Lower leg skin (tissue), 3 donors: Measurements from ENCODE around the gene SH2D7.

Source experiments
- POLR2A ChIP-seq, 2 donors: fragments of 450-650 bp; IDR thresholded peaks; one replicate each; pipeline ENCODE4 v1.6.1; 2016 to 2017; ENCODE audit warnings: antibody characterized with exemption in 2 of 2, mild to moderate bottlenecking in 1 of 2, moderate library complexity in 1 of 2
- TF ChIP-seq, protein P1 (sequence below), 3 donors: fragments of 450-650 bp; IDR thresholded peaks; one replicate each; pipeline ENCODE4 v1.5.1; 2016; ENCODE audit warnings: antibody characterized with exemption in 3 of 3, mild to moderate bottlenecking in 3 of 3, moderate library complexity in 2 of 3

GRCh38 chr15:78083687-78084448 is 8.5 kb upstream of the SH2D7 start:
- TF ChIP-seq, protein P1, sequence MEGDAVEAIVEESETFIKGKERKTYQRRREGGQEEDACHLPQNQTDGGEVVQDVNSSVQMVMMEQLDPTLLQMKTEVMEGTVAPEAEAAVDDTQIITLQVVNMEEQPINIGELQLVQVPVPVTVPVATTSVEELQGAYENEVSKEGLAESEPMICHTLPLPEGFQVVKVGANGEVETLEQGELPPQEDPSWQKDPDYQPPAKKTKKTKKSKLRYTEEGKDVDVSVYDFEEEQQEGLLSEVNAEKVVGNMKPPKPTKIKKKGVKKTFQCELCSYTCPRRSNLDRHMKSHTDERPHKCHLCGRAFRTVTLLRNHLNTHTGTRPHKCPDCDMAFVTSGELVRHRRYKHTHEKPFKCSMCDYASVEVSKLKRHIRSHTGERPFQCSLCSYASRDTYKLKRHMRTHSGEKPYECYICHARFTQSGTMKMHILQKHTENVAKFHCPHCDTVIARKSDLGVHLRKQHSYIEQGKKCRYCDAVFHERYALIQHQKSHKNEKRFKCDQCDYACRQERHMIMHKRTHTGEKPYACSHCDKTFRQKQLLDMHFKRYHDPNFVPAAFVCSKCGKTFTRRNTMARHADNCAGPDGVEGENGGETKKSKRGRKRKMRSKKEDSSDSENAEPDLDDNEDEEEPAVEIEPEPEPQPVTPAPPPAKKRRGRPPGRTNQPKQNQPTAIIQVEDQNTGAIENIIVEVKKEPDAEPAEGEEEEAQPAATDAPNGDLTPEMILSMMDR (IDR thresholded peaks at IDR 0.05) = no peak
- no peak for TF ChIP-seq POLR2A (IDR thresholded peaks at IDR 0.05)
